GM12864 (cell line): ENCODE measurements around the gene PFN1.
A peak's percentile ranks its signal among the peaks of the same experiment; 100 is the strongest.

Source experiments
- DNase-seq: peaks from one replicate; pipeline ENCODE4 v3.0.0-alpha.2; 2011; ENCODE audit warnings: low read depth
- H3K4me3 ChIP-seq: 2 replicates; pipeline ENCODE4 v1.5.1; 2011; ENCODE audit warnings: mild to moderate bottlenecking, low read depth, low read length, control low read depth
- TF ChIP-seq, protein P1 (sequence below): IDR thresholded peaks from 2 replicates; pipeline ENCODE4 v1.5.1; 2011; ENCODE audit warnings: low read depth, mild to moderate bottlenecking, moderate library complexity, low read length, control low read depth, inconsistent platforms; ENCODE audit errors: missing control alignments

Gene PFN1

DNA sequence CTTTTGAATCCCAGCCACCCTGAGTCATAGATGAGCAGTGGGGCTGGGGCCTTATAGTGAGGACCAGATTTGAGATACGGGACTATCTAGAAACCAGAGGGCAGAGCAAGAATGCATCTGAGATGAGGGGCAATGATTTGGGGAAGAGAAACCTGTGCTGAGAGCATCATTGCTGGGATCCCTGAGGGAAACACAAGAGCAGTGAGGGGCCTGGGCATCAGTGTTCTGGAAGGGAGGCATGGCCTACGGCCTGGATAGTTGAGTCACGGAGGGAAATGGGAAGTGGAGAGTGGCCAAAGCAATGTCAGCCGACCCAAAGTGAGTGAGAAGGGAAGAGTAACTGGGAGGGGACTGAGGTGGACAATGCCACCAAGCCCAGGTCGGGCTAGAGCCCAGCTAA lies 34.0 kb upstream of the PFN1 start:
- TF ChIP-seq, protein P1, sequence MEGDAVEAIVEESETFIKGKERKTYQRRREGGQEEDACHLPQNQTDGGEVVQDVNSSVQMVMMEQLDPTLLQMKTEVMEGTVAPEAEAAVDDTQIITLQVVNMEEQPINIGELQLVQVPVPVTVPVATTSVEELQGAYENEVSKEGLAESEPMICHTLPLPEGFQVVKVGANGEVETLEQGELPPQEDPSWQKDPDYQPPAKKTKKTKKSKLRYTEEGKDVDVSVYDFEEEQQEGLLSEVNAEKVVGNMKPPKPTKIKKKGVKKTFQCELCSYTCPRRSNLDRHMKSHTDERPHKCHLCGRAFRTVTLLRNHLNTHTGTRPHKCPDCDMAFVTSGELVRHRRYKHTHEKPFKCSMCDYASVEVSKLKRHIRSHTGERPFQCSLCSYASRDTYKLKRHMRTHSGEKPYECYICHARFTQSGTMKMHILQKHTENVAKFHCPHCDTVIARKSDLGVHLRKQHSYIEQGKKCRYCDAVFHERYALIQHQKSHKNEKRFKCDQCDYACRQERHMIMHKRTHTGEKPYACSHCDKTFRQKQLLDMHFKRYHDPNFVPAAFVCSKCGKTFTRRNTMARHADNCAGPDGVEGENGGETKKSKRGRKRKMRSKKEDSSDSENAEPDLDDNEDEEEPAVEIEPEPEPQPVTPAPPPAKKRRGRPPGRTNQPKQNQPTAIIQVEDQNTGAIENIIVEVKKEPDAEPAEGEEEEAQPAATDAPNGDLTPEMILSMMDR = no peak
- H3K4me3 ChIP-seq = no peak overlapping the region
- DNase-seq = no peak

DNA sequence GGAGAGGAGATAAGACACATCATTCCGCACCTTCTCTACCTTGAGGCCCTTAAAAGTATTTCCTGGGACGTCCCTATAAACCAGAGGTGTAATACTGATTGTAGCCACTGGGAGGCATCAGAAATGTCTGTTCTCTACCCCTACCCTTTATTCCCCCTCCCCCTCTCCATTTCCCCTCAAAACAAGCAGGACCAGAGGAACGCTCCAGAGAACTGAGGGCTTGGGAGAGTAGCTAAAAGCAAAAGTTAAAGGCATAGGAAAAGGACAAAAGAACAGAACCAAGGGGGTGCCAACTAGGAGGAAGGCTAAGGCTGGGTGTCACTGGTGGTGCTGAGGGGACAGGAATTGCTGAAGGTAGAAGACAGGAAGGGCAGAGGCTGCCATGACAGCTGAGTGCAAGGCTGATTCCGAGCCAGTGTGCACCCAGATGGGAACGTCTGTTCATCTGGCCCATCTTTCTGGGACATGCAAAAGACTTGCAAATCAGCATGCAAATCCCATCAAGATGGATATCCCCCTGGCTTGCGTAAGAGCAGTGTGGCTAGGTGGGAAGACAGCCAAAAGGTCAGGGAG lies 32.4 kb upstream of the PFN1 start:
- H3K4me3 ChIP-seq = no peak overlapping the region
- DNase-seq = no peak

DNA sequence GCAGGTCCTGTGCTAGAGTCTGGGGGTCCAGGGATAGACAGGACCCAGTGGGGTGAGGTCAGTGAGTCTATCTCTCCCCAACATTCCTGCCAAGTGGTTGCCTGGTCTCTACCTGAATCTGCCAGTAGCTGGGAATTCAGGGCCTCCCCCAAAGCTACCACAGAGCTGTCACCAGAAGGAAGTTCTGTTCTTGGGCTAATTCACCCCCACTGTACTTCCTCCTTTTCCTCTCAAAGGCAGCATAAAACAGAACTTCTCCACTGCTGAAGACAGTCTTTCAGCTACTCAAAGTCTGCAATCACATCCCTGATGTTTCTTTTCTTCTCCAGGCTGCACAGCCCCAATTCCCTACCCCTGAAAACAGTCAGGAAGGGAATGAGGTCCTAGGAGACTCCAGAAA lies 30.4 kb upstream of the PFN1 start:
- no peak for DNase-seq
- no peak overlapping the region for H3K4me3 ChIP-seq

More for the DNA sequence above, 32.4 kb upstream of the PFN1 start:
- TF ChIP-seq, protein P1 = peak; percentile 84

DNA sequence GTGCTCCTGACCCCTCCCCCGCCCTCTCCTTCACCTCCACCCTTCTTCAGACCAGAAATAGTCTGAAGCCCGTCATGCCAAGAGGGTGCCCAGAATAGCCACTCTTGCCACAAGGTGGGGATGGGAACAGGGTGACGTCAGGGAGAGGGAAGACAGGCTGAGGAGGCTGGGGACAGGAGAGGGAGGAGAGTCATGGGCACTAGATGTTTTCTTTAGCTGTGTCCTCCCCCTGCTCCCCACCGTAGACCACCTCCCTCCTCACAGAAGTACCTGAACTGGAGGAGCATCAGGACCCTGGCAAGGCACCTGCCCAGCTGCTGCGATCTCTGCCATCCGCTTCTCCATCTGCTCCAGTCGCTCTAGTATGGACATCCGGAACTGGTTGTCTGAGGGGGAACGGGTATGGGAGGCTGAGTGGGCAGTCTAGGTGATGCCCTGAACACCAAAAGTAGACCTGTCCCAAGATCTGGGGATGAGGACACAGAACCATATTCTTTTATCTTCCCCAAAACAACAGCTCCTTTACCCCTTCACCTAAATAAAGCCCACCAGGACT lies 25.9 kb upstream of the PFN1 start:
- DNase-seq = no peak
- no peak overlapping the region for H3K4me3 ChIP-seq
- TF ChIP-seq, protein P1 = no peak

More for the DNA sequence above, 30.4 kb upstream of the PFN1 start:
- TF ChIP-seq, protein P1 = no peak

DNA sequence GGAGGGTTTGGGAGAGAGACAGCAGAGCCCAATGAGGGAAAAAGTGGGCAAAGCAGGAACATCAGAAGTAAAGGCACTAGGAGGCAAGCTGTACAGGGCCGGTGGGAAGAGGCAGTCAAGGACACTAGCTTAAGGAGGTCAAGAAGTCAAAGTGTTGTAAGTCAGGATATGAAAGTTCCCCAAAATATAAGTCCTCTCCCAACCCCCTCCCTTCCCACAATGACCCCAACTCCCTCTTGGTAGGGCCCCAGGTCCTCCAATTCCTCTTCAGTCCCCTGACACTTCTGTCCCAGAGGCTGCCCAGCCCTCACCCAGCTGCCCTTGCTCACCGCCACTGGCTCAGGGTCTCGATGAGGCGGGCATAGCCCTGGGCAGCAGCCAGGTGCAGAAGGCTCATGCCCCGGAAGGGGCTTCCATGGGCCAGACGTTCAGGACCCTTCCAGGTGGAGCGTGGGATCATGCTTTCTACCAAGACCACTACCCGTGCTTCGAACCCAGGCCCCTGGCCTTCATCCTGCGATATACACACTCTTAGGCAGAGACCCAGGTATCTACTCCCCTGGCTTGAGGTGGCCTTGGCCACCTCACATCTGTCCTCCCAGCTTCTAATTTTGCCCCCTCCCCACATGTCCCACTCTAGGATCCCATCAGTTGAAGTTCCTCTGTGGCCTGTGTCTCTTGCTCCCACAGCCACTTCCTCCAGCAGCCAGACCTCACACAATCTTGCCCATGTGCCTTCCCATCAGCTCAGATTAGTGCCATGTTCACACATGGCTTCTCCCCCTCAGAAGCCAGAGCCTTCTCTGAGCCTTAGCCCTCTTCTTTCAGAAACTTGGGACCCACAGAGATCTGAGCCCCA lies 25.2 kb upstream of the PFN1 start:
- H3K4me3 ChIP-seq = no peak overlapping the region
- TF ChIP-seq, protein P1 = no peak
- no peak for DNase-seq

DNA sequence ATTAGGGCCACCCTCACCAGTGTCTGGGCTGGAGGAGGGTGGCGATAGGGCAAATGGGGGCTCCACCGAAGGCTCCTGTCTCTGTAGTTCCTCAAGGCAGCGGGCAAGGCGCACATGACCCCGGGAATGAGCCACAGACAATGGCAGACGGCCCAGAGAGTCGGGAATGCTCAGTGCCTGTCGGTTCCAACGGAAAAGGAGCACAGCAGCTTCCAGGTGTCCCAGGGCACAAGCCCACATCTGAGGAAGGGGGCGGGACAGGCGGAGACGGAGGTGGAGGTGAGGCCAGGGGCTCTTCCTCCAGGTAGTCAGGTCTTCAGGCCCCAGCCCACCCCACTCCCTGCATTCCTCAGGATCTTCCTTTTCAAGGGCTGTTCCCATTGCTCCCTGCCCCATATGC lies 24.4 kb upstream of the PFN1 start:
- no peak for DNase-seq
- TF ChIP-seq, protein P1 = no peak
- H3K4me3 ChIP-seq = no peak overlapping the region
